ENCODE measurements around the gene DEFB131B. TPM values are rescaled to one million over a fixed set of nuclear protein-coding genes. Genes with fewer than 3 reads are reported as not detected.

Gene DEFB131B
- total and polyA plus RNA-seq, 9 of the 15 experiments (the other 6 are each of a cell fraction or from before 2014, with no cell fraction given): not detected

- TF ChIP-seq GTF2B (IDR thresholded peaks at IDR 0.05; ENCODE audit: extremely low read depth, insufficient read length) (peak; percentile 25), ZBTB43 (CRISPR knock-in tag; IDR thresholded peaks at IDR 0.05) (peak; percentile 62; the same call in 1 of the 2 replicates), BCOR (IDR thresholded peaks at IDR 0.05) (peak; percentile 45; the same call in 1 of the 2 replicates), BDP1 (IDR thresholded peaks at IDR 0.05; ENCODE audit: insufficient read depth, insufficient read length) (no peak), NFRKB (IDR thresholded peaks at IDR 0.05; ENCODE audit: low read depth) (peak; percentile 81; the same call in 1 of the 2 replicates), AFF1 (IDR thresholded peaks at IDR 0.05; ENCODE audit: low read depth in 1 of 2, partially characterized antibody in 2 of 2) (peak; percentile 27 to 90), BRD9 (IDR thresholded peaks at IDR 0.05; ENCODE audit: low read depth, partially characterized antibody) (peak; percentile 79), HDAC1 (IDR thresholded peaks at IDR 0.05) (peak in 1 of 2 experiments; percentile 72; a peak in 2 of 4 replicates), ZFX (CRISPR knock-in tag; IDR thresholded peaks at IDR 0.05) (peak; percentile 52; the same call in 1 of the 2 replicates), PHF8 (IDR thresholded peaks at IDR 0.05; ENCODE audit: borderline replicate concordance, low read length) (peak; percentile 66; the same call in 1 of the 2 replicates), GABPA (tag; conservative IDR thresholded peaks at IDR 0.05; ENCODE audit: low read depth) (peak; percentile 100), ZNF592 (IDR thresholded peaks at IDR 0.05) (peak; percentile 82), MEF2D (tag; conservative IDR thresholded peaks at IDR 0.05; ENCODE audit: low read depth) (0 out of 2 replicates have a peak, but pooled peaks have one; percentile 46), ZNF311 (CRISPR knock-in tag; IDR thresholded peaks at IDR 0.05) (0 out of 2 replicates have a peak, but pooled peaks have one; percentile 43), RBFOX2 (IDR thresholded peaks at IDR 0.05; ENCODE audit: low read depth, low read length) (peak; percentile 82)
Observed at GRCh38 chr11:71927820-71928736, 49.8 kb downstream of the DEFB131B start, which contains the start of gene XNDC1N (continued).

All from K562 (cell line).